Stomach (tissue), 4 donors: ENCODE measurements around the gene C7orf33.

ENCODE experiments used
- POLR2A ChIP-seq, 4 donors: fragments of 450-650 bp; IDR thresholded peaks; one replicate each; pipeline ENCODE4 v1.6.1; 2016; ENCODE audit warnings: antibody characterized with exemption in 4 of 4, control low read depth in 2 of 4, mild to moderate bottlenecking in 1 of 4, moderate library complexity in 1 of 4
- POLR2AphosphoS5 ChIP-seq, 3 donors: sonication (generic); formaldehyde crosslinking; IDR thresholded peaks; one replicate each; pipeline ENCODE4 v1.6.1; 2016; ENCODE audit warnings: antibody characterized with exemption in 3 of 3

- TF ChIP-seq POLR2A (IDR thresholded peaks at IDR 0.05) (no peak), POLR2AphosphoS5 (IDR thresholded peaks at IDR 0.05) (no peak)
Measured at GRCh38 chr7:148570510-148570909, 20.1 kb upstream of the C7orf33 start.
